Type B pancreatic cell (in vitro differentiated cells): ENCODE data around the gene VWA5A. TPM values are rescaled to one million over a fixed set of nuclear protein-coding genes. Genes with fewer than 3 reads are reported as not detected.

ENCODE experiments used
- DNase-seq: peaks from one replicate; pipeline ENCODE4 v3.0.0; 2021; ENCODE audit warnings: mixed read lengths; ENCODE audit not compliant: unreplicated experiment; ENCODE audit errors: extremely low spot score
- H3K27ac Mint-ChIP-seq: 2 replicates; pipeline ENCODE4 v1.8.0; 2021; ENCODE audit warnings: mild to moderate bottlenecking, mixed read lengths
- H3K27me3 Mint-ChIP-seq: 2 replicates; pipeline ENCODE4 v1.8.0; 2021; ENCODE audit warnings: mixed read lengths
- H3K36me3 Mint-ChIP-seq: 2 replicates; pipeline ENCODE4 v1.8.0; 2021; ENCODE audit warnings: mixed read lengths
- H3K4me1 Mint-ChIP-seq: one replicate; pipeline ENCODE4 v1.8.0; 2021; ENCODE audit warnings: mixed read lengths; ENCODE audit not compliant: unreplicated experiment
- H3K4me3 Mint-ChIP-seq: 2 replicates; pipeline ENCODE4 v1.8.0; 2021; ENCODE audit warnings: mild to moderate bottlenecking, mixed read lengths
- H3K9me3 Mint-ChIP-seq: 2 replicates; pipeline ENCODE4 v1.8.0; 2021; ENCODE audit warnings: mixed read lengths
- total RNA-seq: library from RNA; stranded (reverse); gene quantifications from 2 replicates; pipeline ENCODE4 v1.2.1, GENCODE V29; 2021; ENCODE audit warnings: low replicate concordance
- TF ChIP-seq, protein P1 (sequence below): fragments of 200-600 bp; sonication (generic); conservative IDR thresholded peaks from 2 replicates; pipeline ENCODE4 v1.5.0; 2021; ENCODE audit warnings: antibody characterized with exemption, mild to moderate bottlenecking

Gene VWA5A
- total RNA-seq, 1 donor from 2014 or later: 29.7 TPM

DNA sequence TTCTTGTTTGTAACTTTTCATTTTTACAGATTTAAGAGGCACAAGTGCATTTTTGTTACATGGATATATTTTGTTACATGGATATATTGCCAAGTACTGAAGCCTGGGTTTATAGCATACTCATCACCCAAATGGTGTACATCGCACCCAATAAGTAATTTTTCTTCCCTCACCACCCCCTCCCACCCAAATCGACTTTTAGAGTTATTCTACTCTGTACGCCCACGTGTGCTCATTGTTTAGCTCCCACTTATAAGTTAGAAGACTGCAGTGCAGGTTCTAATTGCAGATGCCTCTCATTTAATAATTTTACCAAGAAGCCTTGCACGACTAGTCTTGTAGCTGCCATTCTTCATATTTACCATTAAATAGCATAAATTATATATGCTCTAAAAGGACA, 20.5 kb upstream of the VWA5A start:
- Mint-ChIP-seq H3K4me3 (no peak overlapping the region), H3K27me3 (peaks cover 3% of the 10 kb centered on the region), H3K9me3 (no peaks in the 10 kb centered on the region), H3K4me1 (no peaks in the 10 kb centered on the region), H3K27ac (no peak overlapping the region), H3K36me3 (no peaks in the 10 kb centered on the region)
- DNase-seq: no peak
- TF ChIP-seq, protein P1, sequence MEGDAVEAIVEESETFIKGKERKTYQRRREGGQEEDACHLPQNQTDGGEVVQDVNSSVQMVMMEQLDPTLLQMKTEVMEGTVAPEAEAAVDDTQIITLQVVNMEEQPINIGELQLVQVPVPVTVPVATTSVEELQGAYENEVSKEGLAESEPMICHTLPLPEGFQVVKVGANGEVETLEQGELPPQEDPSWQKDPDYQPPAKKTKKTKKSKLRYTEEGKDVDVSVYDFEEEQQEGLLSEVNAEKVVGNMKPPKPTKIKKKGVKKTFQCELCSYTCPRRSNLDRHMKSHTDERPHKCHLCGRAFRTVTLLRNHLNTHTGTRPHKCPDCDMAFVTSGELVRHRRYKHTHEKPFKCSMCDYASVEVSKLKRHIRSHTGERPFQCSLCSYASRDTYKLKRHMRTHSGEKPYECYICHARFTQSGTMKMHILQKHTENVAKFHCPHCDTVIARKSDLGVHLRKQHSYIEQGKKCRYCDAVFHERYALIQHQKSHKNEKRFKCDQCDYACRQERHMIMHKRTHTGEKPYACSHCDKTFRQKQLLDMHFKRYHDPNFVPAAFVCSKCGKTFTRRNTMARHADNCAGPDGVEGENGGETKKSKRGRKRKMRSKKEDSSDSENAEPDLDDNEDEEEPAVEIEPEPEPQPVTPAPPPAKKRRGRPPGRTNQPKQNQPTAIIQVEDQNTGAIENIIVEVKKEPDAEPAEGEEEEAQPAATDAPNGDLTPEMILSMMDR: no peak

DNA sequence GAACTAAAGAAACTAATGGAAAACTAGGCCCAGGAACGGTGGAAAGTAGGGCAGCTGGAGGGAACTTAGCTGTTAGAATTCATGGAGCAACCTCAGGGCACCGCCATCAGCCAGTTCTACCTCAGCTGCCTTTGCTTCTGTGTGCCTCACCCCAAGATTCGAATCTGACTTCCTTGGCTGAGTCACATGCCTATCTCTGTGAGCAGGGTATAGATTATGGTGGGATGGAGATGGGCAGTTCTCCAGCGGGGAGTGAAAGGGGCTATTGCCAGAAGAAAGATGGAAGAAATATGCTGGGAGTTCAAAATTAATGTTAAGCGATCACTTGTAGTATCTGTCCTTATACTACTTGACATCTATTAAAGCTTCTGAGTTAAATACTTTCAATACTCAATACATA, 18.9 kb upstream of the VWA5A start:
- H3K36me3 Mint-ChIP-seq: no peaks in the 10 kb centered on the region
- peaks cover 3% of the 10 kb centered on the region for H3K27me3 Mint-ChIP-seq
- no peak for DNase-seq
- H3K9me3 Mint-ChIP-seq: no peaks in the 10 kb centered on the region
- TF ChIP-seq, protein P1: no peak
- no peak overlapping the region for H3K4me3 Mint-ChIP-seq
- H3K4me1 Mint-ChIP-seq: no peaks in the 10 kb centered on the region
- no peak overlapping the region for H3K27ac Mint-ChIP-seq

DNA sequence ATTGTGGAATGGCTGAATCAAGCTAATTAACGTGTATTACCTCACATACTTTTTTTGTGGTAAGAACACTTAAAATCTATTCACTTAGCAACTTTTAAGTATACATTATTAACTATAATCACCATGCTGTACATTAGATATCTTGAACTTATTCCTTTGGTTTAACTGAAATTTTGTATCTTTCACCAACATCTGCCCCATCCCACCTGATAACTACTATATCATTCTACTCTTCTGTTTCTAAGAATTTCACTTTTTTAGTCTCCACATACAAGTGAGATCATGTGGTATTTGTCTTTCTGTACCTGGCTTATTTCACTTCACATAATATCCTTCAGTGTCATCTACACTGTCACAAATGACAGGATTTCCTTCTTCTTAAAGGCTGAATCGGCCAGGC, 17.1 kb upstream of the VWA5A start:
- Mint-ChIP-seq H3K4me1 (no peaks in the 10 kb centered on the region), H3K9me3 (no peaks in the 10 kb centered on the region), H3K36me3 (no peaks in the 10 kb centered on the region), H3K27me3 (peaks cover 8% of the 10 kb centered on the region), H3K27ac (no peak overlapping the region), H3K4me3 (no peak overlapping the region)
- TF ChIP-seq, protein P1: no peak
- DNase-seq: no peak

DNA sequence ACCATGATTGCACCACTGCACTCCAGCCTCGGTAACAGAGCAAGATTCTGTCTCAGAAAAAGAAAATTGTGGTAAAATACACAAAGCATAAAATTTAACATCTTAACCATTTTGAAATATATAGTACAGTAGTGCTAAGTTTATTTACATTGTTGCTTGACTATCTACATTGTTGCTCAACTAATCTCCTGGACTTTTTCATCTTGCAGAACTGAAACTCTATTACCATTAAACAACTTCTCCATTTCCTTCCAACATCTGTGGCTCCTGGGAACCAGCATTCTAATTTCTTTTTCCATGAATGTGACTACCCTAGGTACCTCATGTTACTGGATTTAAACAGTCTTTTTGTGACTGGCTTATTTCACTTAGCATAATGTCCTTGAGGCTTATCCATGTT, 13.5 kb upstream of the VWA5A start:
- no peak overlapping the region for H3K4me3 Mint-ChIP-seq
- no peaks in the 10 kb centered on the region for H3K36me3 Mint-ChIP-seq
- peaks cover 27% of the 10 kb centered on the region for H3K27me3 Mint-ChIP-seq
- H3K4me1 Mint-ChIP-seq: no peaks in the 10 kb centered on the region
- DNase-seq: no peak
- H3K27ac Mint-ChIP-seq: no peak overlapping the region
- no peaks in the 10 kb centered on the region for H3K9me3 Mint-ChIP-seq
- TF ChIP-seq, protein P1: no peak

DNA sequence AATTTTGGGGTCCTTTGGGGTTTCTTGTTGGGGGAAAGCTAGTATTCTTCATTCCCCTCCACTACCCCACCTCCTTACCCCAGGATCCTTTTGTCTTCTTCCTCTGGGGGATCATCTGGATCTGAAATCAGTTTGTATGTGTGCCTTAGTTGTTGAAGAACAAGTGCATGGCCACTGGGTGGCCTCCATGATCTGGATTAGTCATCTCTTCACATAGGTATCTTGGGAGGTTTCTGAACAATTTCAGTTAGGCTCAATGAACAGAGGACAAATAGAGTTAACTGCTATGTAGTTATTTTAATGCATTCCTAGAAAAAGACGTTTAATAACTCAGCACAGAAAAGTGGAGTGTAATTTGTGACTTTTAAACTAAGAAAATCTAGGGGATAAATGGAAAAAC, 7.1 kb upstream of the VWA5A start:
- DNase-seq: no peak
- H3K9me3 Mint-ChIP-seq: no peaks in the 10 kb centered on the region
- H3K4me1 Mint-ChIP-seq: no peaks in the 10 kb centered on the region
- H3K4me3 Mint-ChIP-seq: no peak overlapping the region
- H3K27ac Mint-ChIP-seq: no peak overlapping the region
- peaks cover 22% of the 10 kb centered on the region for H3K27me3 Mint-ChIP-seq
- TF ChIP-seq, protein P1: peak; percentile 44
- H3K36me3 Mint-ChIP-seq: no peaks in the 10 kb centered on the region

DNA sequence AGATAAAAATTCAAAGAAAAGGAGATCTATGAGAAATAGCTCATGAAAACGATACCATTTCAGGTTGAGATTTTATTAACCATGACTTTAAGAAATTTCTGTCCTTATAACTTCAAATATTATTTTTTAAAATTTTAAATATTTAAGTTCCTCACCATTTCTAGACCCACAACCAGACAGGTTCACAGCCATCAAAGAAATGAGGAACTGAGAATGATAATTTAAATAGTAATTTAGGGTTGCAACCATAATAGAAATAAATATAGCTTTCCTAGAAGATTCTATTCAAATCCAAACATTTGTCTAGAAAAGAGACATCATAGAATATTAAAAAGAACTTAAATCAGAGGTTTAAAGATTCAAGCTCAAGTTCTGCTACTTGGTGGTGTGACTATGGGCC, 5.9 kb upstream of the VWA5A start:
- Mint-ChIP-seq H3K4me3 (no peak overlapping the region), H3K4me1 (no peaks in the 10 kb centered on the region), H3K27me3 (peaks cover 15% of the 10 kb centered on the region), H3K27ac (no peak overlapping the region), H3K9me3 (no peaks in the 10 kb centered on the region), H3K36me3 (no peaks in the 10 kb centered on the region)
- TF ChIP-seq, protein P1: no peak
- DNase-seq: no peak
